Measurements from ENCODE around the gene COX6B2.

COX6B2 gene

DNA sequence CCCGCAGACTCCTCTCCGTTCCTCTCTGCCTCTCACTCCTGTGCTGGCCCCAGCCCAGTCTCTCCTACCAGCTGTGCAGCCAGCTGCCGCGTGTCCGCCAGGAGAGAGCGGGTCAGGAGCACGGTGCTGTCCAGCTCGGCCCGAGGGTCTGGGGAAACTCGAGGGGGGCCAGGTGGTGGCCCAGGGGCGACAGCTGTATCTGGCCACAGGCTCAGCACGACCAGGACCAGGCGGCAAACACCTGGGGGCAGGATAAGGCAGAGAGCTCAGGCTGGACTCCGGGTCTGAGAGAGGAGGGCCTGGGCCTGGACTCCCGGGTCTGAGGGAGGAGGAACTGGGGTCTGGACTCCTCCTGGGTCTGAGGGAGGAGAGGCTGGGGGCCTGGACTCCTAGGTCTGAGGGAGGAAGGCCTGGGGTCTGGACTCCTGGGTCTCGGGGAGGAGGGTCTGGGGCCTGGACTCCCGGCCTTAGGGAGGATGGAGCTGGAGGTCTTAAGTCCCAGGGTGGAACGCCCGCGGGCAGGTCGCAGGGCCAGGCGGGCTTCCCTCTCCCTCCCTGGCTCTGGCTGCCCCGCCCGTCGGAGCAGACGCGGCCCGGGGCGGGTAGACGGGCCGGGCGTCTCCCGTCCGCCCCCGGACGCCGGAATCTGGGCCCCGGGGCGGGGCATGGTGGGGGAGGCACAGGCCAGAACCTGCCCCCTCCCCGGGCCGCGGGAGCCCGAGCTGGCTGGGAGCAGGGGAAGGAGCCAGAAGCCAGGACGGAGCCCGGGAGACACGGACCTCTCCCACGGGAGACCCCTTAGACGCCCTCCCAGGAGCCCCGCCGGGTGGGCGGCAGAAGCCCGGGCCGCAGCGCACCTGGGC lies 14.4 kb upstream of the COX6B2 start (continued):
- no peak for TF ChIP-seq ZNF311 (tag by site-specific recombination; IDR thresholded peaks at IDR 0.05; ENCODE audit: borderline replicate concordance)

DNA sequence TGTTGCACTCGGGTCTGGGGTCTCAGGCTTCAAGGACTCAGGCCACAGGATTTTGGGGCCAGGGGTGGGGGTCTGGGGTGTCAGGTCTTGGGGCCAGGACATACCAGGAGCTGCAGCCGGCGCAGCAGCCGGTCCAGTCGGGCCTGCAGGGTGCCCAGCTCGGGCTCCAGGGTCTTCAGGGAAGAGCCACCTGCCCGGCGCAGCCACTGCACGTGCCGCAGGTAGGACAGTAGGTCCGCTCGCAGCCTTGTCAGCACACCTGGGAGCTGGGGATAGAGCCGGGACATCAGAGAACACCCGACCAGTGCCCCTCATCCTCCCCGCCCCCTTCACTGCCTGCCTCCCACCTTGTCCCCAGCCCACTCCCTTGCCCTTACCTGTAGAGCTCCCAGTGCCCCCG lies 13.6 kb upstream of the COX6B2 start:
- no peaks in the 10 kb centered on the region for H3K9me3 ChIP-seq (ENCODE audit: control insufficient read depth, insufficient read depth, low read depth, low read length)
- H3K4me1 ChIP-seq (ENCODE audit: control insufficient read depth, insufficient read depth, low read length), result peaks cover 5% of the 10 kb centered on the region; the same call in 1 of the 2 replicates
- ChIA-PET POLR2A (interaction anchor here (0.6 to 2.8 kb wide), 7 partner anchors 20 to 40 kb away, joined by 3 to 20 read pairs (median 4); partner anchors contain the start of genes KMT5C and UBE2S), CTCF (interaction anchor here (0.8 to 1.6 kb wide), 3 partner anchors 20 to 61 kb away, joined by 3 to 5 read pairs (median 3); partner anchors contain the start of gene KMT5C)
- no peak overlapping the region for H3K4me3 ChIP-seq (ENCODE audit: low read depth, low read length)
- TF ChIP-seq BCL11B (tag by site-specific recombination; IDR thresholded peaks at IDR 0.05; ENCODE audit: low read depth) (no peak), ZNF112 (tag by site-specific recombination; IDR thresholded peaks at IDR 0.05) (no peak), KLF8 (tag by site-specific recombination; IDR thresholded peaks at IDR 0.05) (no peak), ZNF211 (tag by site-specific recombination; IDR thresholded peaks at IDR 0.05; ENCODE audit: low read depth) (no peak), ZNF596 (tag by site-specific recombination; IDR thresholded peaks at IDR 0.05) (no peak), SCRT2 (tag by site-specific recombination; IDR thresholded peaks at IDR 0.05) (peak; percentile 35; the same call in 1 of the 2 replicates), ZBTB8A (tag by site-specific recombination; IDR thresholded peaks at IDR 0.05) (no peak)
- TF ChIP-seq, protein P1, sequence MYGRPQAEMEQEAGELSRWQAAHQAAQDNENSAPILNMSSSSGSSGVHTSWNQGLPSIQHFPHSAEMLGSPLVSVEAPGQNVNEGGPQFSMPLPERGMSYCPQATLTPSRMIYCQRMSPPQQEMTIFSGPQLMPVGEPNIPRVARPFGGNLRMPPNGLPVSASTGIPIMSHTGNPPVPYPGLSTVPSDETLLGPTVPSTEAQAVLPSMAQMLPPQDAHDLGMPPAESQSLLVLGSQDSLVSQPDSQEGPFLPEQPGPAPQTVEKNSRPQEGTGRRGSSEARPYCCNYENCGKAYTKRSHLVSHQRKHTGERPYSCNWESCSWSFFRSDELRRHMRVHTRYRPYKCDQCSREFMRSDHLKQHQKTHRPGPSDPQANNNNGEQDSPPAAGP (tag by site-specific recombination; IDR thresholded peaks at IDR 0.05), result no peak
- TF ChIP-seq, protein P2, sequence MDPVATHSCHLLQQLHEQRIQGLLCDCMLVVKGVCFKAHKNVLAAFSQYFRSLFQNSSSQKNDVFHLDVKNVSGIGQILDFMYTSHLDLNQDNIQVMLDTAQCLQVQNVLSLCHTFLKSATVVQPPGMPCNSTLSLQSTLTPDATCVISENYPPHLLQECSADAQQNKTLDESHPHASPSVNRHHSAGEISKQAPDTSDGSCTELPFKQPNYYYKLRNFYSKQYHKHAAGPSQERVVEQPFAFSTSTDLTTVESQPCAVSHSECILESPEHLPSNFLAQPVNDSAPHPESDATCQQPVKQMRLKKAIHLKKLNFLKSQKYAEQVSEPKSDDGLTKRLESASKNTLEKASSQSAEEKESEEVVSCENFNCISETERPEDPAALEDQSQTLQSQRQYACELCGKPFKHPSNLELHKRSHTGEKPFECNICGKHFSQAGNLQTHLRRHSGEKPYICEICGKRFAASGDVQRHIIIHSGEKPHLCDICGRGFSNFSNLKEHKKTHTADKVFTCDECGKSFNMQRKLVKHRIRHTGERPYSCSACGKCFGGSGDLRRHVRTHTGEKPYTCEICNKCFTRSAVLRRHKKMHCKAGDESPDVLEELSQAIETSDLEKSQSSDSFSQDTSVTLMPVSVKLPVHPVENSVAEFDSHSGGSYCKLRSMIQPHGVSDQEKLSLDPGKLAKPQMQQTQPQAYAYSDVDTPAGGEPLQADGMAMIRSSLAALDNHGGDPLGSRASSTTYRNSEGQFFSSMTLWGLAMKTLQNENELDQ (tag by site-specific recombination; IDR thresholded peaks at IDR 0.05; ENCODE audit: low read depth), result no peak
- H3K36me3 ChIP-seq (ENCODE audit: control insufficient read depth in 2 of 2, insufficient read depth in 1 of 2, low read length in 2 of 2), result no peaks in the 10 kb centered on the region
- H3K27ac ChIP-seq (ENCODE audit: extremely low read depth, low read depth, low read length), result no peak overlapping the region

DNA sequence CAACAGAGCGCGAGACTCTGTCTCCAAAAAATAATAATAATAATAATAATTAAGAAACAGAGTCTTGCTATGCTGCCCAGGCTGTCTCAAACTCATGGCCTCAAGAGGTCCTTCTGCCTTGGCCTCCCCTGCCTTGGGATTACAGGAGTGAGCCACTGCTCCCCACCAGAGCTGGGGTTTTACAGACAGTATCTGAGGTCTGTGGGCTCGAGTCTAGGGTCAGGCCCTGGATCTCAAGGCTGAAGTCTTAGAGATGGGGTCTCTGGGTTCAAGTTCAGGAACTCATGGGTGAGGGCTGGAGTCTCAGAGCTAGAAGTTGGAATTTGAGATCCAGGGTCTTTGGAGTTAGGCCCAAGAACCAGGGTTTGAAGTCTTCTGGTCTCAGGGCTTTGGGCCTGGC lies 12.3 kb upstream of the COX6B2 start:
- Histone ChIP-seq H3K9me3 (ENCODE audit: control insufficient read depth, insufficient read depth, low read depth, low read length) (no peaks in the 10 kb centered on the region), H3K4me1 (ENCODE audit: control insufficient read depth, insufficient read depth, low read length) (peaks cover 5% of the 10 kb centered on the region; the same call in 1 of the 2 replicates), H3K27ac (ENCODE audit: extremely low read depth, low read depth, low read length) (no peak overlapping the region), H3K4me3 (ENCODE audit: low read depth, low read length) (no peak overlapping the region), H3K36me3 (ENCODE audit: control insufficient read depth in 2 of 2, insufficient read depth in 1 of 2, low read length in 2 of 2) (no peaks in the 10 kb centered on the region)
- no peak for TF ChIP-seq OSR2 (tag by site-specific recombination; IDR thresholded peaks at IDR 0.05)
- TF ChIP-seq, protein P3, sequence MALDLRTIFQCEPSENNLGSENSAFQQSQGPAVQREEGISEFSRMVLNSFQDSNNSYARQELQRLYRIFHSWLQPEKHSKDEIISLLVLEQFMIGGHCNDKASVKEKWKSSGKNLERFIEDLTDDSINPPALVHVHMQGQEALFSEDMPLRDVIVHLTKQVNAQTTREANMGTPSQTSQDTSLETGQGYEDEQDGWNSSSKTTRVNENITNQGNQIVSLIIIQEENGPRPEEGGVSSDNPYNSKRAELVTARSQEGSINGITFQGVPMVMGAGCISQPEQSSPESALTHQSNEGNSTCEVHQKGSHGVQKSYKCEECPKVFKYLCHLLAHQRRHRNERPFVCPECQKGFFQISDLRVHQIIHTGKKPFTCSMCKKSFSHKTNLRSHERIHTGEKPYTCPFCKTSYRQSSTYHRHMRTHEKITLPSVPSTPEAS (tag by site-specific recombination; IDR thresholded peaks at IDR 0.05), result no peak
- no peak for TF ChIP-seq ZBTB1 (tag by site-specific recombination; IDR thresholded peaks at IDR 0.05)
- no peak for TF ChIP-seq SP3 (tag by site-specific recombination; IDR thresholded peaks at IDR 0.05)
- no peak for TF ChIP-seq TCF7L2 (IDR thresholded peaks at IDR 0.05; ENCODE audit: borderline replicate concordance, low read depth, low read length)
- no peak for TF ChIP-seq SP7 (tag by site-specific recombination; IDR thresholded peaks at IDR 0.05)
- no peak for TF ChIP-seq ZNF560 (tag by site-specific recombination; IDR thresholded peaks at IDR 0.05; ENCODE audit: borderline replicate concordance)
- TF ChIP-seq ZBTB8A (tag by site-specific recombination; IDR thresholded peaks at IDR 0.05), result no peak
- TF ChIP-seq ZNF707 (tag by site-specific recombination; IDR thresholded peaks at IDR 0.05), result no peak
- TF ChIP-seq ZNF610 (tag by site-specific recombination; IDR thresholded peaks at IDR 0.05; ENCODE audit: borderline replicate concordance), result no peak
- no peak for TF ChIP-seq ZBTB20 (tag by site-specific recombination; IDR thresholded peaks at IDR 0.05)
- no peak for TF ChIP-seq ZNF549 (tag by site-specific recombination; IDR thresholded peaks at IDR 0.05)
- ChIA-PET POLR2A (interaction anchor here (0.9 to 1.3 kb wide), 2 partner anchors 16 to 27 kb away, joined by 3 to 5 read pairs; partner anchors contain the start of gene KMT5C), CTCF (interaction anchor here (1.2 kb wide), 1 partner anchor 65 kb away, joined by 5 read pairs; no protein-coding TSS in a partner anchor)

Measured in HEK293 (cell line).